DND-41 (cell line): Measurements from ENCODE around the gene MEAF6.

Experiments
- ATAC-seq: fragments of 200-7000 bp; cut with Tn5 transposase; 3 replicates; pipeline ENCODE4 v1.9.1; 2021; ENCODE audit warnings: low read depth; ENCODE audit not compliant: insufficient read depth
- DNase-seq: peaks from one replicate; pipeline ENCODE4 v3.0.0-alpha.2; 2020
- H2AFZ ChIP-seq: 2 replicates; pipeline ENCODE4 v1.6.0; 2012; ENCODE audit warnings: low read depth, low read length
- H3K27ac ChIP-seq: 2 replicates; pipeline ENCODE4 v1.5.1; 2012; ENCODE audit warnings: low read length, inconsistent platforms
- H3K27me3 ChIP-seq: fragments of 200-600 bp; sonication (generic); 2 replicates; pipeline ENCODE4 v1.6.0; 2012; ENCODE audit warnings: low read length, mild to moderate bottlenecking, inconsistent platforms; ENCODE audit not compliant: insufficient read depth, poor library complexity
- H3K36me3 ChIP-seq: 2 replicates; pipeline ENCODE4 v1.5.1; 2012; ENCODE audit warnings: low read length, inconsistent platforms; ENCODE audit not compliant: insufficient read depth
- H3K4me1 ChIP-seq: 2 replicates; pipeline ENCODE4 v1.5.1; 2012; ENCODE audit warnings: mild to moderate bottlenecking, low read length; ENCODE audit not compliant: insufficient read depth
- H3K4me2 ChIP-seq: 2 replicates; pipeline ENCODE4 v1.6.0; 2012; ENCODE audit warnings: mild to moderate bottlenecking, moderate library complexity, low read length, inconsistent platforms; ENCODE audit not compliant: insufficient read depth
- H3K4me3 ChIP-seq, 2 experiments: fragments of 200-600 bp in 1 of 2; shearing (Covaris generic) in 1 of 2; 2 replicates each; pipeline ENCODE4 v1.5.1; 2012 to 2016; ENCODE audit warnings: inconsistent platforms in 2 of 2, low read length in 2 of 2, mild to moderate bottlenecking in 2 of 2, low read depth in 1 of 2, moderate library complexity in 1 of 2
- H3K79me2 ChIP-seq: 2 replicates; pipeline ENCODE4 v1.6.0; 2012; ENCODE audit warnings: low read length, inconsistent platforms; ENCODE audit not compliant: insufficient read depth
- H3K9ac ChIP-seq: 2 replicates; pipeline ENCODE4 v1.6.0; 2012; ENCODE audit warnings: low read depth, mild to moderate bottlenecking, inconsistent platforms, low read length, moderate library complexity
- H3K9me3 ChIP-seq: 2 replicates; pipeline ENCODE4 v1.5.1; 2012; ENCODE audit warnings: low read length, moderate library complexity, mild to moderate bottlenecking, inconsistent platforms; ENCODE audit not compliant: insufficient read depth, severe bottlenecking
- H4K20me1 ChIP-seq: 2 replicates; pipeline ENCODE4 v1.6.0; 2012; ENCODE audit warnings: low read length; ENCODE audit not compliant: insufficient read depth
- EZH2 ChIP-seq: IDR thresholded peaks from 3 replicates; pipeline ENCODE4 v1.6.1; 2012; ENCODE audit warnings: borderline replicate concordance, low read depth, mild to moderate bottlenecking, moderate library complexity, low read length, inconsistent platforms; ENCODE audit not compliant: severe bottlenecking
- TF ChIP-seq, protein P1 (sequence below): IDR thresholded peaks from 2 replicates; pipeline ENCODE4 v1.5.1; 2012; ENCODE audit warnings: borderline replicate concordance, low read length, moderate library complexity, mild to moderate bottlenecking; ENCODE audit not compliant: poor library complexity, severe bottlenecking; ENCODE audit errors: extremely low read depth

MEAF6 gene

DNA sequence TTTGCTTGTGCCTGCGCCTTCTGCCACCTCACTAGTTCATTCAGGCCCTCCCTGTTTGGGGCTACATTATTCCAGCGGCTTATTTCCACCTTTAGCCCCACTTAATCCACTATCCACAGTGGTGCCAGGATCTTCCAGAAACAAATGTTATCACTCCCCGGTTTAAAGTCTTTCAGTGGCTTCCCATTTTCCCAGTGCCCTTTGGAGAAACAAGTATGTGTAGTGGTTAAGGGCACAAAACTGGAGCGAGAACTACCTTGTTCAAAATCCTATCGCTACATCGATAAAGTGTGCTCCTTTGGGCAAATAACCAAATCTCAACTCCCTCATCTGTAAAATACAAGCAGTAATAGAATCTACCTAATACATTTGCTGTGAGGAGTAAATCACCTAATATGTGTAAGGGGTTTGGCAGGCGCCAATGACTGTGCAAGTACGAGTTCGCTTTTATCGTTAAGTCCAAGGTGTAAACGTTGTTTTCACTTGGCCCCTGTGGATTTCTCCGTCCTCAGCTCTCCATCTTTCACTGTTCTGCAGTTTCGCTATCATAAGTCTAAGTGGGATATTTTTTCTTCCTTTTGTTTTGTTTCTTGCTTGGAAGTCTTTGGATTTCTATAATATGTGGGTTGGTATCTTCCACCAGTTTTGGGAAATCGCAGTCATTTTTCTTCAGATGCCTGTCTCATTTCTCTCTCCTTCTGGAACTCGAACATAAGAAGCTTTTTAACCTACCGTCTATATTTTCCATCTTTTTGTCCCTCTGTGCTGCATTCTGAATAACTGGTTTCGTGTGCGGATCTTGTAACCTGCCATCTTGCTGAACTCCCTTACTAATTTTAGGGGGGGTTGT is 844 bp upstream of the MEAF6 start:
- DNase-seq (no peak), ATAC-seq (no peak)
- TF ChIP-seq, protein P1, sequence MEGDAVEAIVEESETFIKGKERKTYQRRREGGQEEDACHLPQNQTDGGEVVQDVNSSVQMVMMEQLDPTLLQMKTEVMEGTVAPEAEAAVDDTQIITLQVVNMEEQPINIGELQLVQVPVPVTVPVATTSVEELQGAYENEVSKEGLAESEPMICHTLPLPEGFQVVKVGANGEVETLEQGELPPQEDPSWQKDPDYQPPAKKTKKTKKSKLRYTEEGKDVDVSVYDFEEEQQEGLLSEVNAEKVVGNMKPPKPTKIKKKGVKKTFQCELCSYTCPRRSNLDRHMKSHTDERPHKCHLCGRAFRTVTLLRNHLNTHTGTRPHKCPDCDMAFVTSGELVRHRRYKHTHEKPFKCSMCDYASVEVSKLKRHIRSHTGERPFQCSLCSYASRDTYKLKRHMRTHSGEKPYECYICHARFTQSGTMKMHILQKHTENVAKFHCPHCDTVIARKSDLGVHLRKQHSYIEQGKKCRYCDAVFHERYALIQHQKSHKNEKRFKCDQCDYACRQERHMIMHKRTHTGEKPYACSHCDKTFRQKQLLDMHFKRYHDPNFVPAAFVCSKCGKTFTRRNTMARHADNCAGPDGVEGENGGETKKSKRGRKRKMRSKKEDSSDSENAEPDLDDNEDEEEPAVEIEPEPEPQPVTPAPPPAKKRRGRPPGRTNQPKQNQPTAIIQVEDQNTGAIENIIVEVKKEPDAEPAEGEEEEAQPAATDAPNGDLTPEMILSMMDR, result no peak
- no peak for TF ChIP-seq EZH2
- Histone ChIP-seq H3K27me3 (no peaks in the 10 kb centered on the region), H3K36me3 (peaks cover 27% of the 10 kb centered on the region), H3K79me2 (peaks cover 37% of the 10 kb centered on the region), H4K20me1 (peaks cover 12% of the 10 kb centered on the region), H3K4me2 (peak overlapping the region; percentile 95), H3K4me1 (peaks cover 39% of the 10 kb centered on the region), H2AFZ (peak overlapping the region; percentile 83), H3K4me3 (peak overlapping the region; percentile 61 to 84; a peak in 3 of 4 replicates), H3K9me3 (no peaks in the 10 kb centered on the region), H3K27ac (peak overlapping the region; percentile 88), H3K9ac (peak overlapping the region; percentile 71)

DNA sequence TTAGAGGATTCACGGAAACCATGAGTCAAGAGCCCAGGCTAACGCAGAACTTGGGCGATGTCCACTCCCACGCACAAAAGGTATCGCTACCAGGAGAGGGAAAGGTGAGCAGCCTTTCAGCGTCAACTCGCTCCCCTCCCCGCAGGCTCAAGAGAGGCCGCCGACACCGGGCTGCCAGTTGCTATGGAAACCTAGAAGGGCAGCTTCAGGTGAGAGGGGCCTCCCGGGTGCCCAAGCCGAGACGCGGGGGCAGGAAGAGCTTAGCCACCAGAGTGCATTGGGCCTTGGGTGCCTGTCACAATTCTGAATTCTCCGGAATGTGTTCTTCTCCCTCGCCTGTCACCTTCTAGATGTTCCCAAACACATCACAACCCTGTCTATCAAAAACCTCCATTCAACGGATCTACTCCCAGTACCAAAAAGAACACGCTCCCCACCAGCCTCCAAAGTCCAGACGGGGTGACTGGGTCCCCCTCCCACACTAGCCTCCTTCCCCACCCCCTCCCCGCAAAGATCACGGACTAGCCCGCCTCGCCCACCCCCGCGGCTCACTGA is 694 bp downstream of the MEAF6 start:
- Histone ChIP-seq H3K4me1 (peaks cover 39% of the 10 kb centered on the region), H3K4me3 (peak overlapping the region; percentile 61 to 84), H3K9ac (peak overlapping the region; percentile 71), H2AFZ (peak overlapping the region; percentile 89), H3K4me2 (peak overlapping the region; percentile 95), H3K27ac (peak overlapping the region; percentile 88), H3K27me3 (no peaks in the 10 kb centered on the region), H4K20me1 (peaks cover 12% of the 10 kb centered on the region), H3K36me3 (peaks cover 41% of the 10 kb centered on the region), H3K79me2 (peaks cover 47% of the 10 kb centered on the region), H3K9me3 (no peaks in the 10 kb centered on the region)
- TF ChIP-seq EZH2, result no peak
- TF ChIP-seq, protein P1, result no peak
- ATAC-seq (0 out of 3 replicates have a peak, but pooled peaks have one; percentile 3), DNase-seq (peak; percentile 37)

DNA sequence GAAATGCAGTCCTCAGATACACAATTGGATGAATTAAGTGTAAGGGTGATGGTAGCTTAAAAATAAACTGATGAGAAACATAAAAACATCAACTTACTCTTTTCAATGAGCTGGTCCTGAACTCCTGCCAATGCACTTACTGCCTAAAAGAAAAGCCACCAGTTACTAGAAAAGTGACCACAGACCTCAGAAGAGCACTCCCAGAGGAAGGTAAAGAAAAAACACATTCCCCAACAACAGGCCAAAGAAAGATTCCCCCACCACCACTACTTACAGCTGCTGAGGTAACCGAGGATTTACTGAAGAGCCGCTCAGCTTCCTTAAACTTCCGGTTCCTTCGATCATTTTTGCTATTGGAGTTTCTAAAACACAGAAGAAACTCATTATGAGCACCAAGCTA is 5.4 kb downstream of the MEAF6 start:
- H4K20me1 ChIP-seq, result peaks cover 24% of the 10 kb centered on the region
- no peaks in the 10 kb centered on the region for H3K9me3 ChIP-seq
- H3K9ac ChIP-seq, result no peak overlapping the region
- H3K36me3 ChIP-seq, result peaks cover 79% of the 10 kb centered on the region
- ATAC-seq (peak; percentile 62; the same call in 2 of the 3 replicates), DNase-seq (no peak)
- H3K4me1 ChIP-seq, result peaks cover 29% of the 10 kb centered on the region
- no peak overlapping the region for H2AFZ ChIP-seq
- H3K4me2 ChIP-seq, result no peak overlapping the region
- no peak overlapping the region for H3K27ac ChIP-seq
- no peak for TF ChIP-seq EZH2
- TF ChIP-seq, protein P1, result peak; percentile 42
- H3K79me2 ChIP-seq, result peaks cover 62% of the 10 kb centered on the region
- H3K4me3 ChIP-seq, result no peak overlapping the region
- no peaks in the 10 kb centered on the region for H3K27me3 ChIP-seq
